Cerebellar cortex (tissue), 1 donor: ENCODE results near the gene PLCB1.
"Not testable (repeated sequence)": the region's sequence is repeated elsewhere in the genome, so short reads cannot be mapped to it uniquely, and the experiment has no call there.

Experiments used
- DNase-seq: peaks from one replicate; pipeline ENCODE4 v3.0.0-alpha.2; 2015; ENCODE audit warnings: low spot score

Gene PLCB1

GRCh38 chr20:8602389-8603116, 470.5 kb downstream of the PLCB1 start:
- no peak for DNase-seq

- no peak for DNase-seq
These were observed 476.4 kb downstream of the PLCB1 start for GRCh38 chr20:8608470-8608869.

- peak; percentile 7 for DNase-seq
These were observed 484.7 kb downstream of the PLCB1 start for GRCh38 chr20:8616792-8617191.

GRCh38 chr20:8621001-8621400, 488.9 kb downstream of the PLCB1 start:
- DNase-seq, result no peak

GRCh38 chr20:8624046-8624445, 492.0 kb downstream of the PLCB1 start:
- DNase-seq, result no peak

GRCh38 chr20:8624616-8625015, 492.6 kb downstream of the PLCB1 start:
- DNase-seq, result no peak

GRCh38 chr20:8627340-8628004, 495.4 kb downstream of the PLCB1 start:
- DNase-seq, result no peak

GRCh38 chr20:8631271-8631670, 499.2 kb downstream of the PLCB1 start:
- no peak for DNase-seq

GRCh38 chr20:8633366-8633765, 501.3 kb downstream of the PLCB1 start:
- no peak for DNase-seq

GRCh38 chr20:8635048-8635572, 503.0 kb downstream of the PLCB1 start:
- no peak for DNase-seq

GRCh38 chr20:8635837-8636236, 503.8 kb downstream of the PLCB1 start:
- no peak for DNase-seq

- no peak for DNase-seq
These were observed 507.2 kb downstream of the PLCB1 start for GRCh38 chr20:8639112-8639778.

GRCh38 chr20:8640461-8640860, 508.4 kb downstream of the PLCB1 start:
- no peak for DNase-seq

- DNase-seq, result no peak
These were observed 510.2 kb downstream of the PLCB1 start for GRCh38 chr20:8642247-8642646.

GRCh38 chr20:8644468-8644867, 512.4 kb downstream of the PLCB1 start:
- not testable (repeated sequence) for DNase-seq

GRCh38 chr20:8645326-8645725, 513.3 kb downstream of the PLCB1 start:
- DNase-seq, result no peak

- no peak for DNase-seq
These were observed 514.0 kb downstream of the PLCB1 start for GRCh38 chr20:8646033-8646441.

GRCh38 chr20:8646716-8647115, 514.6 kb downstream of the PLCB1 start:
- no peak for DNase-seq

GRCh38 chr20:8647961-8648441, 515.9 kb downstream of the PLCB1 start:
- no peak for DNase-seq

- DNase-seq, result no peak
These were observed 516.4 kb downstream of the PLCB1 start for GRCh38 chr20:8648466-8648865.

- DNase-seq, result no peak
These were observed 520.3 kb downstream of the PLCB1 start for GRCh38 chr20:8652396-8652795.

GRCh38 chr20:8654486-8654885, 522.4 kb downstream of the PLCB1 start:
- DNase-seq, result no peak

GRCh38 chr20:8656335-8656734, 524.3 kb downstream of the PLCB1 start:
- no peak for DNase-seq
